Colonic mucosa (tissue), 4 donors: Measurements from ENCODE around the gene ZNF318. TPM values are rescaled to one million over a fixed set of nuclear protein-coding genes. Genes with fewer than 3 reads are reported as not detected.
"Not testable (repeated sequence)": the region's sequence is repeated elsewhere in the genome, so short reads cannot be mapped to it uniquely, and the experiment has no call there.

ENCODE experiments used
- DNase-seq: peaks from one replicate; pipeline ENCODE4 v3.0.0-alpha.2; 2020
- H3K27ac ChIP-seq: fragments of 200-600 bp; one replicate; pipeline ENCODE4 v1.8.0; 2021
- H3K27me3 ChIP-seq: fragments of 200-600 bp; one replicate; pipeline ENCODE4 v1.8.0; 2021
- H3K36me3 ChIP-seq: fragments of 200-600 bp; one replicate; pipeline ENCODE4 v1.8.0; 2021
- H3K4me1 ChIP-seq: fragments of 200-600 bp; one replicate; pipeline ENCODE4 v1.8.0; 2021; ENCODE audit warnings: mild to moderate bottlenecking
- H3K4me3 ChIP-seq: fragments of 200-600 bp; one replicate; pipeline ENCODE4 v1.8.0; 2021
- H3K9ac ChIP-seq, 2 donors: one replicate each; pipeline ENCODE4 v1.7.0; 2013; ENCODE audit warnings: control low read depth in 2 of 2, low read depth in 2 of 2, low read length in 2 of 2
- H3K9me3 ChIP-seq: fragments of 200-600 bp; one replicate; pipeline ENCODE4 v1.8.0; 2021
- CTCF ChIP-seq: fragments of 200-600 bp; IDR thresholded peaks from one replicate; pipeline ENCODE4 v1.8.0; 2022; ENCODE audit warnings: antibody characterized with exemption, mild to moderate bottlenecking
- intact Hi-C: fragments of 100-400 bp; cut with DNase I; formaldehyde crosslinking; loops from one replicate; pipeline ENCODE4 v1.14.1; 2022
- total RNA-seq, 2 donors: library from RNA; stranded (reverse); fragmentation: NEBNext Ultra II Directional in 1 of 2; extraction: Animal tissue kit (Norgen Biotek cat#: 25700) in 1 of 2; gene quantifications; one replicate each; pipeline ENCODE4 v1.2.1, GENCODE V29; 2021
- donor health status: healthy.
- donor health status: DM: no; HTN: no; CAD: no.
- donor health status: DM: no; HTN: no; CAD: no.

The ZNF318 gene
- total RNA-seq, 2 donors from 2014 or later, result 12.3 TPM

GRCh38 chr6:43378631-43379030, 9.2 kb upstream of the ZNF318 start:
- Histone ChIP-seq H3K4me3 (no peak overlapping the region), H3K9me3 (no peaks in the 10 kb centered on the region), H3K9ac (no peak overlapping the region), H3K36me3 (no peaks in the 10 kb centered on the region), H3K27me3 (no peaks in the 10 kb centered on the region), H3K27ac (no peak overlapping the region), H3K4me1 (no peaks in the 10 kb centered on the region)
- intact Hi-C loops, result no loop called here
- DNase-seq, result no peak
- TF ChIP-seq CTCF, result no peak

- no peak for DNase-seq
- Histone ChIP-seq H3K9me3 (no peaks in the 10 kb centered on the region), H3K36me3 (no peaks in the 10 kb centered on the region), H3K4me1 (no peaks in the 10 kb centered on the region), H3K9ac (no peak overlapping the region), H3K4me3 (no peak overlapping the region), H3K27ac (no peak overlapping the region), H3K27me3 (no peaks in the 10 kb centered on the region)
- intact Hi-C loops, result no loop called here
- no peak for TF ChIP-seq CTCF
Measured at GRCh38 chr6:43377710-43378229, 8.3 kb upstream of the ZNF318 start.

GRCh38 chr6:43376551-43376981, 7.1 kb upstream of the ZNF318 start:
- no peaks in the 10 kb centered on the region for H3K36me3 ChIP-seq
- no peaks in the 10 kb centered on the region for H3K4me1 ChIP-seq
- TF ChIP-seq CTCF, result no peak
- H3K9me3 ChIP-seq, result no peaks in the 10 kb centered on the region
- no peaks in the 10 kb centered on the region for H3K27me3 ChIP-seq
- DNase-seq, result no peak
- no peak overlapping the region for H3K27ac ChIP-seq
- intact Hi-C loops, result no loop called here
- H3K9ac ChIP-seq, result no peak overlapping the region
- no peak overlapping the region for H3K4me3 ChIP-seq

GRCh38 chr6:43375693-43376092, 6.2 kb upstream of the ZNF318 start:
- no peaks in the 10 kb centered on the region for H3K4me1 ChIP-seq
- no peaks in the 10 kb centered on the region for H3K27me3 ChIP-seq
- H3K36me3 ChIP-seq, result no peaks in the 10 kb centered on the region
- H3K9me3 ChIP-seq, result no peaks in the 10 kb centered on the region
- TF ChIP-seq CTCF, result no peak
- no peak for DNase-seq
- no peak overlapping the region for H3K4me3 ChIP-seq
- H3K27ac ChIP-seq, result no peak overlapping the region
- intact Hi-C loops, result no loop called here
- no peak overlapping the region for H3K9ac ChIP-seq

- no peak overlapping the region for H3K27ac ChIP-seq
- intact Hi-C loops, result no loop called here
Measured at GRCh38 chr6:43373252-43373875, 3.9 kb upstream of the ZNF318 start.

GRCh38 chr6:43370003-43370580, 645 bp upstream of the ZNF318 start:
- intact Hi-C loops, H3K27me3 ChIP-seq, H3K36me3 ChIP-seq, H3K9ac ChIP-seq, H3K9me3 ChIP-seq, DNase-seq, H3K4me1 ChIP-seq: not testable (repeated sequence)
- Histone ChIP-seq H3K4me3 (peak overlapping the region; percentile 72), H3K27ac (peak overlapping the region; percentile 74)

More at GRCh38 chr6:43373252-43373875, 3.9 kb upstream of the ZNF318 start:
- H3K36me3 ChIP-seq, result no peaks in the 10 kb centered on the region
- no peaks in the 10 kb centered on the region for H3K9me3 ChIP-seq
- no peak overlapping the region for H3K9ac ChIP-seq
- TF ChIP-seq CTCF, result no peak
- DNase-seq, result no peak
- no peak overlapping the region for H3K4me3 ChIP-seq
- no peaks in the 10 kb centered on the region for H3K27me3 ChIP-seq
- H3K4me1 ChIP-seq, result peaks cover under 1% of the 10 kb centered on the region
